ENCODE data around the gene RSPO4. TPM values are rescaled to one million over a fixed set of nuclear protein-coding genes. Genes with fewer than 3 reads are reported as not detected.

The RSPO4 gene
- polyA plus RNA-seq, 12 donors = 0.18 to 1.0 (median 0.28) TPM; not detected in 3

- DNase-seq = no peak
Measured at GRCh38 chr20:910132-910869, 91.8 kb downstream of the RSPO4 start.

GRCh38 chr20:909641-910040, 92.5 kb downstream of the RSPO4 start:
- DNase-seq = no peak

Other genes starting within 250 kb of the RSPO4 start
- gene SLC52A3, start 233.8 kb downstream of the RSPO4 start, polyA plus RNA-seq (ENCODE audit: insufficient read length in 12 of 12) = 1 to 10 TPM in 1 of 12 donors, under 1 TPM in 9, not detected in 2; 0.27 to 1.0 (median 0.41) TPM
- gene FAM110A, start 168.6 kb downstream of the RSPO4 start, polyA plus RNA-seq (ENCODE audit: insufficient read length in 12 of 12) = 10 to 100 TPM in 8 of 12 donors, 1 to 10 TPM in 3, not detected in 1; 5.7 to 39.4 (median 11.3) TPM
- under 1 TPM in 8 of 12 donors, not detected in 4; 0.04 to 0.17 (median 0.09) TPM for gene ANGPT4, start 86.0 kb downstream of the RSPO4 start, polyA plus RNA-seq (ENCODE audit: insufficient read length in 12 of 12)
- 100 to 1,000 TPM in 4 of 12 donors, 10 to 100 TPM in 7, not detected in 1; 79.8 to 144 (median 96.1) TPM for gene PSMF1, start 116.3 kb upstream of the RSPO4 start, polyA plus RNA-seq (ENCODE audit: insufficient read length in 12 of 12)
- gene TMEM74B, start 182.7 kb upstream of the RSPO4 start, polyA plus RNA-seq (ENCODE audit: insufficient read length in 12 of 12) = 1 to 10 TPM in 10 of 12 donors, not detected in 2; 1.7 to 6.1 (median 3.2) TPM
- gene C20orf202, start 201.1 kb upstream of the RSPO4 start, polyA plus RNA-seq (ENCODE audit: insufficient read length in 12 of 12) = under 1 TPM in 10 of 12 donors, not detected in 2; 0.23 to 0.63 (median 0.47) TPM
- under 1 TPM in 2 of 12 donors, not detected in 10; 0.13 to 0.15 TPM for gene RAD21L1, start 223.7 kb upstream of the RSPO4 start, polyA plus RNA-seq (ENCODE audit: insufficient read length in 12 of 12)